AG04449 (cell line): ENCODE measurements around the gene GJA9.

Experiments
- CTCF ChIA-PET: fragments of 350-600 bp; formaldehyde crosslinking; extraction: SDS; loops from one replicate; lab custom pipeline; 2021; ENCODE audit warnings: antibody characterized with exemption; lab: Yijun Ruan, JAX
- POLR2A ChIA-PET: fragments of 400-600, 350-600 bp; formaldehyde crosslinking; extraction: SDS; loops from one replicate; lab custom pipeline; 2020; ENCODE audit warnings: antibody characterized with exemption, inconsistent platforms; lab: Yijun Ruan, JAX
- DNase-seq: peaks from one replicate; pipeline ENCODE4 v3.0.0-alpha.2; 2010; ENCODE audit warnings: low read depth, low spot score
- H3K4me3 ChIP-seq: 2 replicates; pipeline ENCODE4 v1.5.1; 2011; ENCODE audit warnings: low read depth, mild to moderate bottlenecking, control low read depth, low read length
- CTCF ChIP-seq: IDR thresholded peaks from one replicate; pipeline ENCODE4 v1.5.1; 2011; ENCODE audit warnings: mild to moderate bottlenecking, moderate library complexity, low read length, control low read depth, inconsistent platforms; ENCODE audit not compliant: insufficient read depth; ENCODE audit errors: missing control alignments

GJA9 gene

GRCh38 chr1:38889589-38889988 is 8.2 kb upstream of the GJA9 start:
- DNase-seq = no peak
- no peak overlapping the region for H3K4me3 ChIP-seq
- CTCF ChIA-PET = interaction anchor here (2.5 kb wide), 1 partner anchor 203 kb away, joined by 7 read pairs; no protein-coding TSS in a partner anchor
- POLR2A ChIA-PET = no interaction called here
- no peak for TF ChIP-seq CTCF

- ChIA-PET POLR2A (no interaction called here), CTCF (interaction anchor here (1.3 to 2.5 kb wide), 2 partner anchors 9 to 204 kb away, joined by 4 to 7 read pairs; no protein-coding TSS in a partner anchor)
- DNase-seq = no peak
- no peak for TF ChIP-seq CTCF
- H3K4me3 ChIP-seq = no peak overlapping the region
Observed at GRCh38 chr1:38888423-38889333, 7.3 kb upstream of the GJA9 start.

- ChIA-PET POLR2A (no interaction called here), CTCF (no interaction called here)
- TF ChIP-seq CTCF = no peak
- no peak overlapping the region for H3K4me3 ChIP-seq
- no peak for DNase-seq
Observed at GRCh38 chr1:38885092-38885491, 3.7 kb upstream of the GJA9 start.

- DNase-seq = no peak
- ChIA-PET CTCF (no interaction called here), POLR2A (no interaction called here)
- no peak overlapping the region for H3K4me3 ChIP-seq
- no peak for TF ChIP-seq CTCF
Observed at GRCh38 chr1:38875811-38876210, 5.6 kb downstream of the GJA9 start.

- ChIA-PET CTCF (interaction anchor here (1.1 to 2.0 kb wide), 3 partner anchors 11 to 225 kb away, joined by 3 to 9 read pairs (median 5); no protein-coding TSS in a partner anchor), POLR2A (no interaction called here)
- DNase-seq = peak; percentile 65
- no peak for TF ChIP-seq CTCF
- H3K4me3 ChIP-seq = peak within 1 kb of the TSS; percentile 94
Observed at GRCh38 chr1:38873027-38873969, 8.1 kb downstream of the GJA9 start, which contains the start of gene MYCBP. Gene MYCBP (minus strand): TSS chr1:38873348. CDS start chr1:38873305, 43 bp downstream.
